Stimulated activated CD4-positive, alpha-beta T cell treated with anti-CD3 and anti-CD28 coated beads, Interleukin-12 subunit alpha, Interleukin-12 subunit beta, amount 100 ng/mL, for 48 hours (primary cell): Measurements from ENCODE around the gene HTR7.

Source experiments
- DNase-seq, 3 donors: peaks; one replicate each; pipeline ENCODE4 v3.0.0-alpha.2; 2020; ENCODE audit warnings: low read depth in 2 of 3, low spot score in 1 of 3

The HTR7 gene

GRCh38 chr10:90805206-90805605 is 52.6 kb downstream of the HTR7 start:
- DNase-seq: no peak

GRCh38 chr10:90804354-90804753 is 53.5 kb downstream of the HTR7 start:
- no peak for DNase-seq

GRCh38 chr10:90801608-90802007 is 56.2 kb downstream of the HTR7 start:
- DNase-seq: no peak

GRCh38 chr10:90800232-90800796 is 57.5 kb downstream of the HTR7 start:
- DNase-seq: no peak

- DNase-seq: no peak
Observed at GRCh38 chr10:90799172-90799571, 58.7 kb downstream of the HTR7 start.

- no peak for DNase-seq
Observed at GRCh38 chr10:90798482-90798881, 59.4 kb downstream of the HTR7 start.

- DNase-seq: no peak
Observed at GRCh38 chr10:90790422-90790821, 67.4 kb downstream of the HTR7 start.

GRCh38 chr10:90788968-90789367 is 68.9 kb downstream of the HTR7 start:
- no peak for DNase-seq

GRCh38 chr10:90788199-90788491 is 69.7 kb downstream of the HTR7 start:
- no peak for DNase-seq

- peak in 1 of 3 donors; percentile 18 for DNase-seq
Observed at GRCh38 chr10:90787393-90788198, 70.2 kb downstream of the HTR7 start.

GRCh38 chr10:90785782-90786181 is 72.1 kb downstream of the HTR7 start:
- DNase-seq: no peak

GRCh38 chr10:90784771-90785170 is 73.1 kb downstream of the HTR7 start:
- no peak for DNase-seq

GRCh38 chr10:90780488-90780887 is 77.4 kb downstream of the HTR7 start:
- DNase-seq: no peak

GRCh38 chr10:90779548-90779947 is 78.3 kb downstream of the HTR7 start:
- no peak for DNase-seq

GRCh38 chr10:90777621-90778020 is 80.2 kb downstream of the HTR7 start:
- DNase-seq: no peak

GRCh38 chr10:90775351-90776028 is 82.3 kb downstream of the HTR7 start:
- no peak for DNase-seq

- DNase-seq: no peak
Observed at GRCh38 chr10:90769946-90770841, 87.6 kb downstream of the HTR7 start.

- DNase-seq: peak; percentile 8 to 33 (median 25)
Observed at GRCh38 chr10:90751107-90751997, 106.5 kb downstream of the HTR7 start.

GRCh38 chr10:90746829-90747228 is 111.0 kb downstream of the HTR7 start:
- no peak for DNase-seq

GRCh38 chr10:90745565-90745964 is 112.3 kb downstream of the HTR7 start:
- DNase-seq: no peak
